Measurements from ENCODE around the gene KLK6. TPM values are rescaled to one million over a fixed set of nuclear protein-coding genes. Genes with fewer than 3 reads are reported as not detected.
A peak's percentile ranks its signal among the peaks of the same experiment; 100 is the strongest.

The KLK6 gene
- total and polyA plus RNA-seq, 2 experiments from 2014 or later: 2.0 to 5.4 TPM

DNA sequence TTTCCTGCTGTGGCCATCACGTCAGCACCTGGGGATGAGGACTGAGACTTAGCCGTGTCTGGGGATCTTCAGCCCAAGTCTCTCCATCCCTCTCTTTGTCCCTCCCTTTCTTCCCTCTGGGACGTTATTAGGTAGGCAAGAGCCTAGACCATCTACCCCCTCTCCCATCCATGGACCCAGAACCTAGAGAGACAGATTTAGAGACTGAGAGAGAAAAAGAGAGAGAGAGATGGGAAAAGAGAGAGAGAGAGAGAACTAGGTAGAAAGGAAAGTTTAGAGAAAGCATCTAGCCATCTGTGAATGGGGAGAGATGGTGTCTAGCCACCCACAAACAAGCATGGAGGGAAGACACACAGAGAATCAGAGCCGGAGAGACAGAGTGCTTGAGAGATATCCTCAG lies 58.7 kb downstream of the KLK6 start:
- Histone ChIP-seq H3K9me3 (ENCODE audit: low read depth) (no peaks in the 10 kb centered on the region), H3K4me1 (ENCODE audit: insufficient read depth) (no peaks in the 10 kb centered on the region), H3K36me3 (replicated peaks; ENCODE audit: insufficient read depth, low read depth) (no peaks in the 10 kb centered on the region), H4K20me1 (ENCODE audit: insufficient read depth, poor library complexity, severe bottlenecking) (no peaks in the 10 kb centered on the region), H2AFZ (no peak overlapping the region), H3K79me2 (no peaks in the 10 kb centered on the region), H3K4me2 (no peak overlapping the region), H3K4me3 (no peak overlapping the region), H3K27me3 (peaks cover 79% of the 10 kb centered on the region), H3K9me2 (replicated peaks; ENCODE audit: insufficient read depth) (no peaks in the 10 kb centered on the region), H3K27ac (no peak overlapping the region)
- no peak for TF ChIP-seq EZH2phosphoT487 (IDR thresholded peaks at IDR 0.05; ENCODE audit: low read depth, severe bottlenecking, unreplicated experiment)
- TF ChIP-seq EZH2 (IDR thresholded peaks at IDR 0.05; ENCODE audit: borderline replicate concordance): no peak
- TF ChIP-seq, protein P1, sequence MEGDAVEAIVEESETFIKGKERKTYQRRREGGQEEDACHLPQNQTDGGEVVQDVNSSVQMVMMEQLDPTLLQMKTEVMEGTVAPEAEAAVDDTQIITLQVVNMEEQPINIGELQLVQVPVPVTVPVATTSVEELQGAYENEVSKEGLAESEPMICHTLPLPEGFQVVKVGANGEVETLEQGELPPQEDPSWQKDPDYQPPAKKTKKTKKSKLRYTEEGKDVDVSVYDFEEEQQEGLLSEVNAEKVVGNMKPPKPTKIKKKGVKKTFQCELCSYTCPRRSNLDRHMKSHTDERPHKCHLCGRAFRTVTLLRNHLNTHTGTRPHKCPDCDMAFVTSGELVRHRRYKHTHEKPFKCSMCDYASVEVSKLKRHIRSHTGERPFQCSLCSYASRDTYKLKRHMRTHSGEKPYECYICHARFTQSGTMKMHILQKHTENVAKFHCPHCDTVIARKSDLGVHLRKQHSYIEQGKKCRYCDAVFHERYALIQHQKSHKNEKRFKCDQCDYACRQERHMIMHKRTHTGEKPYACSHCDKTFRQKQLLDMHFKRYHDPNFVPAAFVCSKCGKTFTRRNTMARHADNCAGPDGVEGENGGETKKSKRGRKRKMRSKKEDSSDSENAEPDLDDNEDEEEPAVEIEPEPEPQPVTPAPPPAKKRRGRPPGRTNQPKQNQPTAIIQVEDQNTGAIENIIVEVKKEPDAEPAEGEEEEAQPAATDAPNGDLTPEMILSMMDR (IDR thresholded peaks at IDR 0.05; ENCODE audit: poor library complexity): no peak
- DNase-seq (ENCODE audit: low spot score): no peak
- 78% methylated on average over 4 of the region's 4 CpGs for WGBS (ENCODE audit: low lambda C conversion rate, missing lambda C conversion rate)

DNA sequence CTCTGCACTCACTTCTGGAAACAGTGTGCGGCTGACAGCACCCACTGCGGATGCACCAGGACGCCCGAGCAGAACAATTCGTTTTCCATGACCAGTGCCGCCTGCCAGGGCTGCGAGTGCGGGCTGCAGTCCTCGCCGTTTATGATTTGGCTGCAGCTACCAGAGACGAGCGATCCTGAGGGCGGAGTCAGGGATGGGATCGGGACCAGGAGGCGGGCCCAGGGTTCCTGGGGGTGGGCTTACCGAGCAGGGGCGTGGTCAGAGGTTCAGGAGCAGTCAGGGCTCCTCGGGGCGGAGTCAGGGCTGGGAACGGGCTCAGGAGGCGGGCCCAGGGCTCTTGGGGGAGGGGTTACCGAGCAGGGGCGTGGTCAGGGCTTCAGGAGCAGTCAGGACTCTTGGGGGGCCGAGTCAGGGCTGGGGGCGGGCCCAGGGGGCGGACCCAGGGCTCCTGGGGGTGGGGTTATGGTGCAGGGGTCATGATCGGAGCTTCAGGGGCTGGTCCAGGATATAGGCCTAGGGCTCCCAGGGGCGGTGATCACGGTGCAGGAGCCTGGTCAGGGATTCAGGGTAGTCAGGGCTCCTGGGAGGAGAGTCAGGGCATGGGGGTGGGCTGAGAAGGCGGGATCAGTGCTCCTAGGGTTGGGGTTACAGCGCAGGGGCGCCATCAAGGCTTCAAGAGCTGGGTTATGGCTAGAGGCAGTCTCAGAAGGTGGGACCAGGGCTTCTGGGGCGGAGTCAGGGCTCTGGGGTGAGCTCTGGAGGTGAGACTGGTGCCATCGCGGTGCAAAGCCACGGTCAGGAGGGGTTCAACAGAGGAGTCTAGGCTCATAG lies 59.9 kb downstream of the KLK6 start:
- TF ChIP-seq, protein P1 (IDR thresholded peaks at IDR 0.05; ENCODE audit: poor library complexity): no peak
- TF ChIP-seq EZH2 (IDR thresholded peaks at IDR 0.05; ENCODE audit: borderline replicate concordance): no peak
- no peak for TF ChIP-seq EZH2phosphoT487 (IDR thresholded peaks at IDR 0.05; ENCODE audit: low read depth, severe bottlenecking, unreplicated experiment)
- Histone ChIP-seq H3K36me3 (replicated peaks; ENCODE audit: insufficient read depth, low read depth) (no peaks in the 10 kb centered on the region), H4K20me1 (ENCODE audit: insufficient read depth, poor library complexity, severe bottlenecking) (no peaks in the 10 kb centered on the region), H3K79me2 (no peaks in the 10 kb centered on the region), H2AFZ (no peak overlapping the region), H3K4me2 (peak overlapping the region; percentile 62), H3K9me3 (ENCODE audit: low read depth) (no peaks in the 10 kb centered on the region), H3K4me1 (ENCODE audit: insufficient read depth) (no peaks in the 10 kb centered on the region), H3K4me3 (no peak overlapping the region), H3K27ac (no peak overlapping the region), H3K9me2 (replicated peaks; ENCODE audit: insufficient read depth) (no peaks in the 10 kb centered on the region), H3K27me3 (peaks cover 72% of the 10 kb centered on the region)
- 5% methylated on average over 24 of the region's 36 CpGs for WGBS (ENCODE audit: low lambda C conversion rate, missing lambda C conversion rate)
- DNase-seq (ENCODE audit: low spot score): peak; percentile 69

Other genes with a start within 250 kb of the KLK6 start
- 0.24 and 2.3 TPM in 2 replicates for gene SHANK1, start 249.8 kb downstream of the KLK6 start, total RNA-seq
- gene SHANK1, start 249.8 kb downstream of the KLK6 start, polyA plus RNA-seq: 0.56 and 1.4 TPM in 2 replicates
- 27.6 and 30.3 TPM in 2 replicates for gene CLEC11A, start 246.2 kb downstream of the KLK6 start, total RNA-seq
- gene CLEC11A, start 246.2 kb downstream of the KLK6 start, polyA plus RNA-seq: 72.4 and 111 TPM in 2 replicates
- gene GPR32, start 199.1 kb downstream of the KLK6 start, total RNA-seq: not detected in 2 replicates
- not detected in 2 replicates for gene GPR32, start 199.1 kb downstream of the KLK6 start, polyA plus RNA-seq
- gene ACP4, start 179.2 kb downstream of the KLK6 start, total RNA-seq: not detected in 2 replicates
- not detected in 2 replicates for gene ACP4, start 179.2 kb downstream of the KLK6 start, polyA plus RNA-seq
- 2.7 and 3.9 TPM in 2 replicates for gene KLK1, start 145.8 kb downstream of the KLK6 start, total RNA-seq
- 6.6 and 8.2 TPM in 2 replicates for gene KLK1, start 145.8 kb downstream of the KLK6 start, polyA plus RNA-seq
- not detected in 2 replicates for gene KLK15, start 136.0 kb downstream of the KLK6 start, total RNA-seq
- gene KLK15, start 136.0 kb downstream of the KLK6 start, polyA plus RNA-seq: not detected in 2 replicates
- gene KLK3, start 114.7 kb downstream of the KLK6 start, total RNA-seq: not detected in 2 replicates
- 0.60 TPM in 1 of 2 replicates, not detected in the other for gene KLK3, start 114.7 kb downstream of the KLK6 start, polyA plus RNA-seq
- gene KLK2, start 96.2 kb downstream of the KLK6 start, total RNA-seq: not detected in 2 replicates
- not detected in 2 replicates for gene KLK2, start 96.2 kb downstream of the KLK6 start, polyA plus RNA-seq
- gene KLK4, start 58.2 kb downstream of the KLK6 start, total RNA-seq: not detected in 2 replicates
- 0.28 and 0.33 TPM in 2 replicates for gene KLK4, start 58.2 kb downstream of the KLK6 start, polyA plus RNA-seq
- not detected in 2 replicates for gene KLK5, start 16.6 kb downstream of the KLK6 start, total RNA-seq
- 0.24 TPM in 1 of 2 replicates, not detected in the other for gene KLK5, start 16.6 kb downstream of the KLK6 start, polyA plus RNA-seq
- gene KLK7, start 14.3 kb upstream of the KLK6 start, total RNA-seq: 0.20 and 3.9 TPM in 2 replicates
- 1.1 and 2.8 TPM in 2 replicates for gene KLK7, start 14.3 kb upstream of the KLK6 start, polyA plus RNA-seq
- gene KLK8, start 32.0 kb upstream of the KLK6 start, total RNA-seq: 0.16 and 0.87 TPM in 2 replicates
- 5.4 and 9.0 TPM in 2 replicates for gene KLK8, start 32.0 kb upstream of the KLK6 start, polyA plus RNA-seq
- 0.10 and 1.8 TPM in 2 replicates for gene KLK10, start 50.1 kb upstream of the KLK6 start, total RNA-seq
- gene KLK10, start 50.1 kb upstream of the KLK6 start, polyA plus RNA-seq: 1.3 and 3.4 TPM in 2 replicates
- gene KLK11, start 57.0 kb upstream of the KLK6 start, total RNA-seq: 1.4 TPM in 1 of 2 replicates, not detected in the other
- gene KLK11, start 57.0 kb upstream of the KLK6 start, polyA plus RNA-seq: 2.2 and 2.6 TPM in 2 replicates
- gene KLK12, start 65.4 kb upstream of the KLK6 start, total RNA-seq: 0.80 TPM in 1 of 2 replicates, not detected in the other
- gene KLK12, start 65.4 kb upstream of the KLK6 start, polyA plus RNA-seq: 2.3 TPM in 1 of 2 replicates, not detected in the other
- 0.36 TPM in 1 of 2 replicates, not detected in the other for gene KLK13, start 95.5 kb upstream of the KLK6 start, total RNA-seq
- 0.52 and 1.0 TPM in 2 replicates for gene KLK13, start 95.5 kb upstream of the KLK6 start, polyA plus RNA-seq
- gene KLK14, start 113.3 kb upstream of the KLK6 start, total RNA-seq: 0.13 TPM in 1 of 2 replicates, not detected in the other
- gene KLK14, start 113.3 kb upstream of the KLK6 start, polyA plus RNA-seq: not detected in 2 replicates
- gene CTU1, start 138.8 kb upstream of the KLK6 start, total RNA-seq: 6.7 and 7.7 TPM in 2 replicates
- 12.6 and 15.9 TPM in 2 replicates for gene CTU1, start 138.8 kb upstream of the KLK6 start, polyA plus RNA-seq
- gene SIGLEC9, start 155.3 kb upstream of the KLK6 start, total RNA-seq: 0.20 and 0.77 TPM in 2 replicates
- 1.4 and 1.5 TPM in 2 replicates for gene SIGLEC9, start 155.3 kb upstream of the KLK6 start, polyA plus RNA-seq
- gene SIGLEC7, start 172.7 kb upstream of the KLK6 start, total RNA-seq: 0.53 and 0.84 TPM in 2 replicates
- 0.24 and 0.72 TPM in 2 replicates for gene SIGLEC7, start 172.7 kb upstream of the KLK6 start, polyA plus RNA-seq

All from hepatocyte (in vitro differentiated cells).